OCI-LY1 (cell line): ENCODE results near the gene GTF2I.

ENCODE experiments used
- EZH2 ChIP-seq: fragments of 200-600 bp; sonication (generic), shearing (Covaris generic); IDR thresholded peaks from 2 replicates; pipeline ENCODE4 v1.8.0; 2017; ENCODE audit warnings: borderline replicate concordance, mixed run types, mild to moderate bottlenecking, antibody characterized with exemption, low read length, moderate library complexity, mixed read lengths
- TF ChIP-seq, protein P1 (sequence below): fragments of 200-600 bp; sonication (generic), shearing (Covaris generic); IDR thresholded peaks from 2 replicates; pipeline ENCODE4 v1.5.1; 2017; ENCODE audit warnings: mild to moderate bottlenecking, antibody characterized with exemption, low read length, moderate library complexity, mixed read lengths

- TF ChIP-seq, protein P1, sequence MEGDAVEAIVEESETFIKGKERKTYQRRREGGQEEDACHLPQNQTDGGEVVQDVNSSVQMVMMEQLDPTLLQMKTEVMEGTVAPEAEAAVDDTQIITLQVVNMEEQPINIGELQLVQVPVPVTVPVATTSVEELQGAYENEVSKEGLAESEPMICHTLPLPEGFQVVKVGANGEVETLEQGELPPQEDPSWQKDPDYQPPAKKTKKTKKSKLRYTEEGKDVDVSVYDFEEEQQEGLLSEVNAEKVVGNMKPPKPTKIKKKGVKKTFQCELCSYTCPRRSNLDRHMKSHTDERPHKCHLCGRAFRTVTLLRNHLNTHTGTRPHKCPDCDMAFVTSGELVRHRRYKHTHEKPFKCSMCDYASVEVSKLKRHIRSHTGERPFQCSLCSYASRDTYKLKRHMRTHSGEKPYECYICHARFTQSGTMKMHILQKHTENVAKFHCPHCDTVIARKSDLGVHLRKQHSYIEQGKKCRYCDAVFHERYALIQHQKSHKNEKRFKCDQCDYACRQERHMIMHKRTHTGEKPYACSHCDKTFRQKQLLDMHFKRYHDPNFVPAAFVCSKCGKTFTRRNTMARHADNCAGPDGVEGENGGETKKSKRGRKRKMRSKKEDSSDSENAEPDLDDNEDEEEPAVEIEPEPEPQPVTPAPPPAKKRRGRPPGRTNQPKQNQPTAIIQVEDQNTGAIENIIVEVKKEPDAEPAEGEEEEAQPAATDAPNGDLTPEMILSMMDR: 0 out of 2 replicates have a peak, but pooled peaks have one; percentile 21
- no peak for TF ChIP-seq EZH2
Observed at GRCh38 chr7:74656441-74656836, 1.1 kb upstream of the GTF2I start.
